Stimulated activated naive CD4-positive, alpha-beta T cell (primary cell): ENCODE data around the gene MYH15.

Source experiments
- DNase-seq, 6 experiments: peaks; one replicate each; lab custom pipeline; 2025; lab: John Stamatoyannopoulos, UW

MYH15 gene

DNA sequence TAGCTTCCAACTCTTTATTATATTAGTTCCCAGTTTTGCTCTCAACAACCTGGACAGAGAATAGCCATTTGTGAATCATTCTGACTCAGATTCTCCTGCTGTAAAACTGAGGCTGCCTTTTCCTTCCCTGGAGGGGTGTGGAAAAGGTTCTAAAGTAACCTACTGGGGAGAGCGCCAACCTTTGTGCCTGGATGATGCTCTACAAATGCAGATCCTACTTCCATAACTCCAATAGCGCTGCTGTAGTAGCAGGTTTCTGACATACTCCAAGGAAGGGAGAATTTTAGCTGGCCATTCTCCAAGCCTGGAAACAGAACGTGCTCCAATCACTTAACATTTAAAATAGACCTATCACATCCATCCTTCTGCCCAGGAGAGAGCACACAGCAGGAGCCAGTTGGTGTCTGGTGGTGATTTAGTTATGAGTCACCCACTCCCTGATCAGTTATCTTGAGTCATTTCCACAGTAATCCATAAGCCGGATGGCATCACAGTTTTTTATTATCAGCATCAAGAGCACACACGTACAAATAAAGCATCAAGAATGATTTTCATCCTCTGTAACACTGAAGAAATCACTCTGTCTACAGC is 38.3 kb downstream of the MYH15 start:
- no peak for DNase-seq

DNA sequence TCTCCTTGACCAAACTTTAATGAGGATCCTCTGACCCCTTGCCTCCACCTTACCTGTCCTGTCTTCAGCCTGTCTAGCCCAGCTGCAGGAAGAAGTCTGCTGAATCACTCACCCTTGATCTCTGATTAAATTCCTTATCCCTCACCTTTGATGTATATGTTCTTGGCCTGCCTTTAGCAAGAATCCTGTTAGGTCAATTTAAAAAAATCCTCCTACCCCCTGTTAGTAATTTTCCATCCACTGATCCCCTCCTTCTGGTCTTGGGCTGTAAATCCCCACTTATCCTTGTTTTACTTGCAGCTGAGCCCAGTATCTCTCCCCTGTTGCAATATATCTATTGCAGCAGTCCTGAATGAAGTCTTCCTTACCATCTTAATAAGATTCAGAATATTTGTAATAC is 39.0 kb downstream of the MYH15 start:
- DNase-seq, result no peak

DNA sequence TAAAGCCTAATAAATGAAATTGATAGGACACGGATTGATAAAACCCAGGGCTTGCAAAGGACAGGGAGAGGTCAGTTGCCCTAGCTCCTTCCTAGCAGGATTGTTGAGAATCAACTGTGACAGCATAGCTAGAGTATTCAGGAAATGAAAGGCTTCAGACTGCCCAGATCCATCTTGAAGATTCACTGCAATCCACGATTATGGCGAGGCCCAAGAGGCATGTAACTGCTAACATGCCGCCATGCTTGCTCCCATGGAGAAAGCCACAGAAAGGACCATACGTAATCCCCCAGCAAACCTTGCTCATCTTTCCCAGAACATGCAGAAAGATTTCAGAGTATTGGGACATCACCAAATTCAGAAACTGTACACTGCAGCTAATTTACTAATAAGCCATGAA is 41.3 kb downstream of the MYH15 start:
- no peak for DNase-seq

DNA sequence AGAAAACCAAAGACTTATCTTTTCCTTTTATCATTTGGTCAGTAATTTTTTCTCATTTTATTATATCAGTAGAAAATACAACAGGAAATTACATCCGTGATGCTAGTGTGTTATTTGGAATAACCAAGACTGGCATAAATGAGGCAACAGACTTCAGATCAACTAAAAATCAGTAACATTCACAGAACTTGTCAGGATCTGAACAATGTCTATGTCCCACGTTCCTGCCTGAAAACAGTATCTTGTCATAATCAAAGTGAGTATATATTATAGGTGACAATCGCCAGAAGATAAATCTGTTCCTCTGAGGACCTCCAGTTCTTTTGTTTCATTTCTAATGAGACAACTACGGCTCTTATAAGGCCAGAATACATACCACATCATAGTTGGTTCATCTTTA is 41.8 kb downstream of the MYH15 start:
- DNase-seq, result no peak

DNA sequence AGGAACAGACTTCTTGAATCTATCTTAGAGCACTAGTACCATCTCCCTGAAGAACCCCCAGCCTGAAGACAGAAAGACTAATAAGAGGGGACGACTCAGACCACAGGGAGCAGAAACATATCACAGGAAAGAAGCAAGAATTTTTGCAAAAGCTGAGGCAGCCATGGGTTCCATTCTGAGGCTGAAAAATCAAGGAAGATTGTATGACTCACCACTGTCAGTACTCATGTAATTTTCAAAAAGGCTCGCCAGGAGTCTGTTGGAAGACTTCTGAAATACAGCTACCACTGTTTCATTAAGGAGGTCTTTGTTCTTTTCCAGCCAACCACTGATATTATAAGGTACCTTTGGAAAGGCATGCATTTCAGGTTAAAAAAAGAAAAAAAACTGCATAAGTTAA is 47.5 kb downstream of the MYH15 start:
- DNase-seq, result no peak

DNA sequence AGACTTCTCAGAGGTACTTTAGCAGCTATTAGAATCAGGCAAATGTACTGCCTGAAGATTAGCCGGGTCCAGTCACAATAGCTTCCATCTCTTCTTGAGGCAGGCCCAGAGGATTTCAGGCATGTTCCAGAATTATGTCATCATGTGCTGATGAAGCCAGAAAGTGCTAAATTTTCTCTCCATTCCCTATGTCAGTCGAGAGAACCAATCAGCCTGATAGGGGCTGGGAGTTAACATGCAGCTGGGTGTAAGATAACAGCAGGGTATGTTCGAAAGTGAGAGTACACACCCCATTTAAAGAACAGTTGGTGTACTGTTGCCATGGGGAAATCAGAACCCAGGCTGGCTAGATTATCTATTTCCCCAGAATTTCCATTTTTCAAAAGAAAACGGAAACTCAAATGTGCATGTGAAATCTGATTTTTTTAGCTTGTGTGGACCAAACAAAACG is 48.7 kb downstream of the MYH15 start:
- no peak for DNase-seq

DNA sequence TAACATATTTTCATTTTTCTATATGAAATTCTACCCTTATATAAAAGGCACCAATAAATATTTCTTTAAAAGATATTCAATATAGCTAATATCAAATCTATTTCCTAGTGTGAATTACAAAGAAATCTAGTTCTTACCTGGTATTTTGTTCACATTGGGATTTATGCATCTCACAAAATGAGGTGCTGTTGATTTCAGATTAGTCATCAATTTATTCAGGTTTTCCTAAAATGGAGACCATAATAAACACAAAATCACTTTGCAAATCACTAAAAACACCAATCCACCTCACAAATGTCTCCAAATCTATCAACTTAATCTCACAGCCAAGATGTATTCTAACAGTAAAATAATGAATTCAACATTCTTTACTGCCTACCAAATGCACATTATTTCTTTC is 51.2 kb downstream of the MYH15 start:
- DNase-seq, result no peak

DNA sequence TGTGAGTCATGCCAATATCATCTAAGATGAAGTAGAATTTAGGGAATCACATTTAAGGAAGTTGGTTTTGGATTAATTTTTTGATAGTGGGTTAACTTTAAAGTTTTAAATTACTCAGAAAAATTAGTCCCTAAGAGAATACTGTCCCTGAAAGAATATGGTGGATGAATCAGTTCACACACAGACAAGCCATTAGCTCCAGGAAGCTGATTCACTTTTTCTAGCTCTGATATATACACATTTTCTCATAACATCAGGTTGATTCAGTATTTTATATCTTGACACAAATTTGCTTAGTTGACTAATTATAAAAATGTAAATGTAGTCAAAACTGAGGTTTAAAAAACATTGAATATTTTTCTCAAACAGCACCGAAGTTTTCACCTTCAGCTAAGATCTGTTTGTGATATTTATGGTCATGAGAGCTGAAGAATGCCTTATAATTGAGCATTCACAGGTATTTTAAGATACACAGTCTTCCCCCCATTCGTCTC is 55.1 kb downstream of the MYH15 start:
- DNase-seq, result no peak

DNA sequence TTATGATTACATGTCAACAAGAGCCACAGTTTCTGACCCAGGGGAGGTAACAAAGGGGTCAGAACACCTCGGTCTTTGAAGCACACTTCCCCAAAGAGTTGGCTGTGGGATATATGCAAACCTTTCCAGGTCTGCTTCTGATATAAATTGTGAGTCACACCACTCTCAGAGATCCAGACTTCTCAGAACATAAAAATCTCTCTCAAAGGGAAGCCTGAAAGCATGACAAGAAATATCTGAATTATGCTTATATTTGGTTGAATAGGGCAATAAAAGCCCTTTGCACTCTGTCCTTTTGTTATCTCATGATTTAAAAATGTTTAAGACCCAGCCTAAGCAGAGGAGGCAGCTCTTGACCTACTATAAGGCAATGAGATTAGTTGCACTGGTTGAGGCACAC is 56.8 kb downstream of the MYH15 start:
- DNase-seq, result no peak

DNA sequence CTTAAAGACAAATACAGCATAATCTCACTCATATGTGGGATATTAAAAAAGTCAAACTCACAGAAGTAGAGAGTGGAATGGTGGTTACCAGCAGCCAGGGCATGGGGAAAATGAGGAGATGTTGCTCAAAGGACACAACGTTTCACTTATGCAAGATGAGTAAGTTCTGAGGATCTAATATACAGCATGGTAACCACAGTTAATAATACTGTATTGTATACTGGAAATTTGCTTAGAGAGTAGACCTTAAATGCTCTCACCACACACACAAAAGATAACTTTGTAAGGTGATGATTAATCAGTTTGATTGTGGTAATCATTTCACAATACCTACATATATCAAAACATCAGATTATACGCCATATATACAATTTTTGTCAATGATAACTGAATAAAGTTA is 60.0 kb downstream of the MYH15 start:
- no peak for DNase-seq

DNA sequence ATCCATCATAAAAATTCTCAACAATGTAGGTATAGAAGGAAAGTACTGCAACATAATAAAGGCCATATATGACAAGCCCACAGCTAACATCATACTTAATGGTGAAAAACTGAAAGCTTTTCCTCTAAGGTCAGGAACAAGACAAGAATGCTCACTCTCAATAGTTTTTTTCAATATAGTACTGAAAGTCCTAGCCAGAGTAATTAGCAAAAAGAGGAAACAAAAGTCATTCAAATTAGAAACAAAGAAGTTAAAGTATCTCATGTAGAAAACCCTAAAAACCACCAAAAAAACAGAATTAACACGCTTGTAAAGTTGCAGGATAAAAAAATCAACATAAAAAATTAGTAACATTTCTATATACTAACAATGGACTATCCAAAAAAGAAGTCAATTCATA is 61.8 kb downstream of the MYH15 start:
- no peak for DNase-seq

DNA sequence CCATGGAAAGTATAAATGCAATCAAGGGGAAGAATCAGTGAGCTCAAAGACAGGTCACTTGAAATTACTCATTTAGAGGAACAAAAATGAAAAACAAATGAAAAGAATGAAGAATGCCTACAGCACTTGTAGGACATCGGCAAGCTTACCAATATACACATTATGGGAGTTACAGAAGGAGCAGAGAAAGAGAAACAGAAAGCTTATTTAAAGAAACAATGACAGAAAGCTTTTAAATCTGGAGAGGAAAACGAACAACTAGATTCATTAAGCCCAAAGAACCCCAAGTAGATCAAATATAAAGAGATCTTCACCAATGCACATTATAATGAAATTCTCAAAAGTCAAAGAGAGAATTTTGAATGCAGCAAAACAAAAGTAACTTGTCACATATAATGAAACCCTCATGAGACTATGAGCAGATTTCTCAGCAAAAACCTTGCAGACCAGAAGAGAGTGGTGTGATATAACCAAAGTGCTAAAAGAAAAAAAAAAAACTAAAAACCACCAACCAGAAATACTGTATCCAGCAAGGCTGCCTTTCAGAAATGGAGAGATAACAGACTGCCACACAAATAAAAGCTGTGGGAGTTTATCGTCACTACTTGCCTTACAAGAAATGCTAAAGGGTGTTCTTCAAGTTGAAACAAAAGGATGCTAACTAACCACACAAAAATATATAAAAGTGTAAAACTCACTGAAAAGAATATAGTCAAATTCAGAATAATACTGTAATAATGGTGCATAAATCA is 63.1 kb downstream of the MYH15 start:
- DNase-seq, result no peak

DNA sequence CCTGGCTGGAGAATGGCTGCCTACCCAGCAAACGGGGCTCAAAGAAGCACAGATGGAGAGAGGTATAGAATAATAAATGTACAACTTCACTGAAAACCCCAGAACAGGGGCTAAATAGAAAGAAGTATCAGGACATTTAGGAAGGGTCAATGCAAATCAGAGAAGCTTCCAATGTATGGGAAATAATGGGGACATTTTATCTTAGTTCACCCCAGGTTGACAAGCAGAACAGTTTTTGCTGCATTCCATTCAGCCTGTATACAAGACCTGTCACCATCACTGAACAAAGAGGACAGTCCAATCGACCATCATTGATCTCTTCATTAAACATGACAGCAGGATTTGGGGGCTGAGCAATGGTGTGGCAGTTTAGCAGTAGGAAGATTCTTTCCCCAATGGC is 68.1 kb downstream of the MYH15 start:
- DNase-seq, result no peak

DNA sequence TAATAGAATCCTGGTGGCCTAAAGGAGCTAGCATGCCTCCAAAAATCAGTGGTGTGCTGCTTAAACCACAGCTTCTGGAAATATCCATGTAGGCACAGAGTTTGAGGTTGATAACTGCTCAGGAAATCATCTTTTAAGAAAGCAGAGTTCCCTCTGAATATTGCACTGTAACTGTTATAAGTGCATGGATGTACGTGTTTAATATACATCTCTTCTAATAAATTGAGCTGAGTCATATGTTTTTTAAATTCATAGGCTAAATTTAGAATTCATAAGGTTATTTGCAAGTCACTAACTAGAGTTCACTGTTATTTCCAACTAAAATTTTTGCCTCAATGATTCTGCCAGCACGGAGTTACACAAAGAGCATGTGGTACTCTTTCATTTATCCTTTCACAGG is 68.9 kb downstream of the MYH15 start:
- DNase-seq, result no peak

DNA sequence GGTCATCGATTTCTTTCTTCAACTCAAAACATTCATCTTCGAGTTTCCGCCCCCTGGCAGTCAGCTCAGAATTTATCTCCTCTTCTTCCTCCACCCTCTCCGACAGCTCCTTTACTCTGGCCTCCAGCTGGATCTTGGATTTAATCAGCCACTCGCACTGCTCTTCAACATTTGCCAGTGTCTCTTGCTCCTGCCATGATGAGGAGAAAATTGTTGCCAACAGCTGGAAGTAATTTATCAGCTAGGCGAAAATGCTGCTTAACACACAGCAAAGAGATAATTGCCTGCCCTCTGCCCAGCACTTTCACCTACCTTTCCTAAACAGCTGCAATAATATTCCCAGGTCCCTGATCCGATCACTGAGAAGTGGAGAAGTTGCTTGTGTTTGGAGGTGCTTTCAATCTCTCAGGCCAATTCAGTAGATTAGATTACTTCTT is 69.3 kb downstream of the MYH15 start:
- no peak for DNase-seq

DNA sequence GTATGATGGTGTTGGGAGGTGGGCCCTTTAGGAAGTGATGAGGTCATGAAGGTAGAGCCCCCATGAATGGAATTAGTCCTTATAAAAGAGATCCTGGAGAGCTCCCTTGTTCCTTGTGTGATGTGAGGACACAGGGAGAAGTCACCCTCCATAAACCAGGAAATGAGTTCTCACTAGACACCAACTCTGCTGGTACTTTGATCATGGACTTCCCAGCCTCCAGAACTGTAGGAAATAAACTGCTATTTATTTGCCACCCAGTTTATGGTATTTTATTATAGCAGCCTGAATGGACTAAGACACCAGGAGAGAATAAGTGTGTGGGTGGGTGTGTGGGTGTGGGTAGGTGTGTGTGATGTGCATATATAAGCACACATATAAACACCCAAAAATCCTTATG is 71.9 kb downstream of the MYH15 start:
- DNase-seq, result no peak

DNA sequence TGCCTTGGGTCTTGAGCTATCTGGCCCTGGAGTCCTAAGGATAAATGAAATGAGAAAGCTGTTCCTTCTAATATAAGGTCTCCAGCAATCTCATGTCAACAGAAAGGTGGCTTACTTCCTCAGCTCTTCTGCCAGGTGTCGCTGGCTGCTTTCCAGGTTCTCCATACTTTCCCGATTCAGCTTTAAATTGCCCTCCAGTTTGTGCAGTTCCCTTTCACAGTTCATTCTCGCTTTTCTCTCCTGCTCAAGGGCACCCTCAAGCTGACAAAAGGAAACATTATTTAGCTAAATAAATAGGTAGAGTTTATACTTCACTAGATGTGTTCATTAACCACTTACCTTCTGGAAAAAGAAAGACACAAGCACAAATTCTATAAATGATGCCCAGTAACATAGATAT is 73.0 kb downstream of the MYH15 start:
- DNase-seq, result peak in 1 of 6 experiments; percentile 4

DNA sequence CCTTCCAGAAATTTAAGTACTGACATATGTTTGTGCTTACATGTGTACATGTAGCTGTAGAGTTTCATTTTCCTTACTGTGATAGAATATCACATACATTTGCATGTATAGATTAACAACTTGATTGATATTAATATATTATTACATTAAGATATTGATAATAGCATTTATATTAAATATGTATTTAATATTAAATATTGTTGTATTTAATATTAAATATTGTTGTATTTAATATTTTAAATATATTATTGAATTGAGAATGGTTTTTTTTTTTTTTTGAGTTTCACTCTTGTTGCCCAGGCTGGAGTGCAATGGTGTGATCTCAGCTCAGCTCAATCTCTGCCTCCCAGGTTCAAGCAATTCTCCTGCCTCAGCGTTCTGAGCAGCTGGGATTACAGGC is 76.5 kb downstream of the MYH15 start:
- DNase-seq, result no peak

DNA sequence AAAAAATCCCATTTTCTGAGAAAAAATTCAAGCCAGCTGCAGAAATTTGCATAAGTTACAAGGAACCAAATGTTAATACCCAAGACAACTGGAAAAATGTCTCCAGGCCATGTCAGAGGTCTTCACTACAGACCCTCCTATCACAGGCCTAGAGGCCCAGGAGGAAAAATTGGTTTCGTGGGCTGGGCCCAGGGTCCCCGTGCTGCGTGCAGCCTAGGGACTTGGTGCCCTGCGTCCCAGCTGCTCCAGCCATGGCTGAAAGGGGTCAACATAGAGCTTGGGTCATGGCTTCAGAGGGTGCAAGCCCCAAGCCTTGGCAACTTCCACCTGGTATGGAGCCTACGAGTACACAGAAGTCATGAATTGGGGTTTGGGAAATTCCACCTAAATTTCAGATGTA is 78.0 kb downstream of the MYH15 start:
- DNase-seq, result no peak

DNA sequence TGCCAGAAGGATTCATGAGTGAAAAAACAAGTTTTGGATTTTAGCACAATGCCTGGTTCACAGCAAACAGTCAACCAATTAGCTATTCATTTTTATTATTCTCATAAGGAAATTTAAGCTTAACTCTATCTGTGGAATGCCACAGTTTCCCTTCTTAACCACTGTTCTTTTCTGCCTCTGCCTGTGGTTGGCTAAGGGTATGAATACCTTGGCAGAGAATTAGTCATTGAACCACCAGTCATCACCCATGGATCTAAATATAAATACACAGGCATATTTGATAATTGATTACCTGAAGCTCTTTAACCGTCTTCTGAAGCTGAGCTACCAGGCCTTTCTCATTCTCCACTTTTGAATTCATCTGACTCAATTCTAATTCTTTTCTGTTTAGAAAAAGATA is 79.9 kb downstream of the MYH15 start:
- no peak for DNase-seq

DNA sequence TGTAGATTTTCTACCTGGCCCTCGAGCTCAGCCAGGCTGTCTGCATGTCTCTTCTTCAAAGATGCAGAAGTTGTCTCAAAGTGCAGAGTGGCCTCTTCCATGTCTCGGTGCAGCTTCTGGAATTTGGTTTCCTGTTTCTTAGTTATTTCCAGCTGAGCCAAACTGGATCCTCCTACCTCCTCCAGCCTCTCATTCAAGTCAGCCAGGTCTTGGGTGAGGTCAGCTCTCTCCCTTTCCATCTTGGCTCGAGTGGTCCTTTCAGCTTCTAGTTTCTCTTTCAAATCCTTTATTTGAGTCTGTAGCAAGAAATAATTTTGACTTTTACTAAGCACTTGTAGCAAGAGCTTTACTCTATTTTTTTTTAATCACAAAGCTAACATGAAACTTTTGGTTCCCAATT is 81.8 kb downstream of the MYH15 start:
- DNase-seq, result no peak

DNA sequence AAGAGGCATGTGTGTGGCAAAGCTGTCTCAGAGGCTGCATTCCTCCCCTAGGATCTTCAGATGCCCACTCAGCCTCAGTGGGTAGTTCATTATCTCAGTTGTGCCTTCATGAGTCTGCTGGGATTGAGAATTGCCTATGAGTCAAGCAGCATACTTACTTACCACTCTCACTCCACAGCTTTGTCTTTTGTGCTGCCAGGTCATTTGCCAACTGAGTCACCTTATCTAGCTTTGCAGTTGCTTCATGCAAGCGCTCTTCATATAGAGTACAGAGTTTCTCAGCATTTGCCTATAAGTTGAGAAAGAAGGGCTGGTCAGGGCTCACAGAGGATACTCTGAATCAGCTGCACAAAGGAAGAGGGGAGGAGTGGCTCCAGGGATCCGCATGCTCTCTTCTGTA is 89.5 kb downstream of the MYH15 start:
- DNase-seq, result no peak

DNA sequence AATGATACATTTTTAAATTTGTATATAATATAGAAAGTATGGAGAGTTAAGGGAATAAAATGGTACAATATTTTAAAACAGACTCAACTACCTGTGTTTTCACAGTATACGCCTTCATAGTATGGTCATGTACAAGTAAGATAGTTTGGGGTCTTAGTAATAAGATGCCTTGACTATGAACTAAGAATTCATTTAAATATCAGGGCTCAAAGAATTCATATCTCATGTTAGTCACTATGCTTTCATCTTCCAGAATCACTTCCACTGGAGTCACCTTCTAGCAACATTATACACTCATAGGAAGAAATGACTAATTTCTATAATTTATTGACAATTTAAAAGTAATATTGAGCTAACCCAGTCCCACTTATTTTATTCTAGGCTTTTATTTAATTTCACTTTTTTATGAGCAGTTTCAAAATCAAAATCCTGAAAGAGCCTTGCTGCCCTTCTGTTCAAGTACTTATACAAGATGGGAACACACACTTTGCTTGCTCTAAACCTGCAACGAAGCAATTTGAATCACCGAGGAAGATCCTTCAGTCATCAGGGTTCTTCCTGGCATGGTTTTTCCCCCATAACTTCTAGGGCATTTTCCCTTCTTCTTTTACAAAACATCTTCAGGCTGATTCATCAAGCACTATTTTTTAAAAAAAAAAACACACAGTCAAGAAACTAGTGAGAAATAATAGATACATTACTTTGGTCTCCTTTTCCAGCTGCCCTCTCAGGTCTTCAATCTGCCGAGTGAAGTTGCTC is 94.1 kb downstream of the MYH15 start:
- no peak for DNase-seq
